Measurements from ENCODE around the gene IL1RN. TPM values are rescaled to one million over a fixed set of nuclear protein-coding genes. Genes with fewer than 3 reads are reported as not detected.

IL1RN gene
- total RNA-seq = not detected in 2 replicates

GRCh38 chr2:113126845-113127645, at the start of gene IL1RN:
Gene IL1RN (plus strand): TSS chr2:113127598. CDS start chr2:113127625, 27 bp downstream.

GRCh38 chr2:113173542-113174375, 46.4 kb downstream of the IL1RN start, which contains the start of gene PSD4:
Gene PSD4 (plus strand): TSS chr2:113173971. CDS start chr2:113182457, 8,486 bp downstream.

Other genes with a start within 250 kb of the IL1RN start
- gene IL37, start 216.4 kb upstream of the IL1RN start, total RNA-seq = not detected in 2 replicates
- not detected in 2 replicates for gene IL36G, start 149.6 kb upstream of the IL1RN start, total RNA-seq
- gene IL36A, start 122.1 kb upstream of the IL1RN start, total RNA-seq = not detected in 2 replicates
- not detected in 2 replicates for gene IL36B, start 74.7 kb upstream of the IL1RN start, total RNA-seq
- gene IL36RN, start 68.4 kb upstream of the IL1RN start, total RNA-seq = not detected in 2 replicates
- gene IL1F10, start 59.6 kb upstream of the IL1RN start, total RNA-seq = not detected in 2 replicates
- 0.16 and 0.18 TPM in 2 replicates for gene PSD4, start 46.4 kb downstream of the IL1RN start, total RNA-seq
- under 0.01 TPM in 1 of 2 replicates, not detected in the other for gene PAX8, start 151.3 kb downstream of the IL1RN start, total RNA-seq